Uterus (tissue), 4 donors: ENCODE measurements around the gene MAPT. TPM values are rescaled to one million over a fixed set of nuclear protein-coding genes. Genes with fewer than 3 reads are reported as not detected.

Source experiments
- DNase-seq, 2 donors: peaks; one replicate each; pipeline ENCODE4 v3.0.0-alpha.2; 2019 to 2020
- H3K27ac ChIP-seq, 2 donors: fragments of 200-600 bp; sonication (generic); 1 replicate in 1 of 2; 2 replicates in 1 of 2; pipeline ENCODE4 v1.5.1; 2016 to 2018
- H3K27me3 ChIP-seq, 2 donors: fragments of 200-600 bp; sonication (generic); one replicate each; pipeline ENCODE4 v1.5.1; 2018 to 2019; ENCODE audit warnings: control low read depth in 1 of 2
- H3K36me3 ChIP-seq, 2 donors: fragments of 200-600 bp; sonication (generic); one replicate each; pipeline ENCODE4 v1.5.1; 2019; ENCODE audit warnings: control low read depth in 1 of 2
- H3K4me1 ChIP-seq, 2 donors: fragments of 200-600 bp; sonication (generic); one replicate each; pipeline ENCODE4 v1.5.1; 2018 to 2019; ENCODE audit warnings: control low read depth in 1 of 2
- H3K4me3 ChIP-seq, 2 donors: fragments of 200-600 bp; sonication (generic); 1 replicate in 1 of 2; 2 replicates in 1 of 2; pipeline ENCODE4 v1.5.1; 2018 to 2019; ENCODE audit warnings: mild to moderate bottlenecking in 1 of 2
- H3K9me3 ChIP-seq, 2 donors: fragments of 200-600 bp; sonication (generic); one replicate each; pipeline ENCODE4 v1.5.1; 2019; ENCODE audit warnings: control low read depth in 1 of 2
- POLR2A ChIP-seq, 2 donors: fragments of 450-650 bp; IDR thresholded peaks; one replicate each; pipeline ENCODE4 v1.6.1; 2016; ENCODE audit warnings: antibody characterized with exemption in 2 of 2, mild to moderate bottlenecking in 1 of 2, moderate library complexity in 1 of 2
- intact Hi-C: fragments of 100-400 bp; cut with DNase I; formaldehyde crosslinking; loops from one replicate; pipeline ENCODE4 v1.15.1; 2023; ENCODE audit warnings: low total_unique reads
- total RNA-seq, 4 donors: library from RNA; depleted of rRNA in 3 of 4; stranded (reverse); fragments of >200 nt in 3 of 4; gene quantifications; one replicate each; pipeline versions ENCODE4 v1.1.0 to v1.2.4, GENCODE V29; 2014 to 2023
- TF ChIP-seq, protein P1 (sequence below), 4 experiments: fragments of 200-600 bp in 2 of 4; fragments of 450-650 bp in 2 of 4; sonication (generic) in 2 of 4; IDR thresholded peaks; one replicate each; pipeline ENCODE4 v1.5.1; 2016 to 2019; ENCODE audit warnings: antibody characterized with exemption in 4 of 4, mild to moderate bottlenecking in 2 of 4, moderate library complexity in 1 of 4
- donor health status: DM: yes; HTN: yes; CAD: no.

MAPT gene
- total RNA-seq, 4 donors from 2014 or later = 0.26 to 4.1 (median 1.5) TPM; not detected in 1

DNA sequence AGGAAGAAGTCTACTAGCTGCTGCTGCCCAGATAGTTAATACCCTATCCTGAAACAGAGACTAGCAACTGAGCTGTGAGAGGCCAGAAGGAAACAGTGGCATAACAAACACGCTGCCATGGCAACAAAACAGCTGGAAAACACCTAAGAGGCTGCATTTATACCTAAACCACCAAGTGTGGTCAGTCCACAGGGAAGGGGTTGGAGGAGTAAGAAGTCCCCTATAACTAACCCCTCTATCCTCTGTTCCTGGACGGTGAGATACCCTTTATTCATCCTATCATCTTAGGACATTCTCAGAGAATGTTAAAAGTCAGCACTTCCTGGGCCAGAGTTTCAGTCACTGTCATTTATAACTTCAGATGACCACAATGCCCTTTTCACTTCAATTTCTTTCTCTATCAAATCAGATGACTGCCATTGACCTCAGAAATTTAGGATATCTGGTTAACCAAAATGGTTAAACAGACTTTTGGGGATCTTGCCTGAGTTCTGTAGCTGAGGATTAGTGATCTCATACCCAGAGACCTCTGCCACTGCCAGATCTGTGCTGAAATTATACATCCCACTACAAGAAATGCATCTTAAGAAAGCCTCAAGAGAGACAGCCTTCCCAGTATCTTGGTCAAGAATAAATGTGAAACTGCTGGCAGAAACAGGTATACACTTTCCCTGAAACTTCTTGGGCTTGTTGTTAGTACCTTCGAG, 140.9 kb downstream of the MAPT start:
- Histone ChIP-seq H3K9me3 (no peaks in the 10 kb centered on the region), H3K27me3 (no peaks in the 10 kb centered on the region), H3K4me3 (no peak overlapping the region), H3K36me3 (no peaks in the 10 kb centered on the region), H3K4me1 (no peaks in the 10 kb centered on the region), H3K27ac (no peak overlapping the region)
- TF ChIP-seq POLR2A (IDR thresholded peaks at IDR 0.05) = no peak
- TF ChIP-seq, protein P1, sequence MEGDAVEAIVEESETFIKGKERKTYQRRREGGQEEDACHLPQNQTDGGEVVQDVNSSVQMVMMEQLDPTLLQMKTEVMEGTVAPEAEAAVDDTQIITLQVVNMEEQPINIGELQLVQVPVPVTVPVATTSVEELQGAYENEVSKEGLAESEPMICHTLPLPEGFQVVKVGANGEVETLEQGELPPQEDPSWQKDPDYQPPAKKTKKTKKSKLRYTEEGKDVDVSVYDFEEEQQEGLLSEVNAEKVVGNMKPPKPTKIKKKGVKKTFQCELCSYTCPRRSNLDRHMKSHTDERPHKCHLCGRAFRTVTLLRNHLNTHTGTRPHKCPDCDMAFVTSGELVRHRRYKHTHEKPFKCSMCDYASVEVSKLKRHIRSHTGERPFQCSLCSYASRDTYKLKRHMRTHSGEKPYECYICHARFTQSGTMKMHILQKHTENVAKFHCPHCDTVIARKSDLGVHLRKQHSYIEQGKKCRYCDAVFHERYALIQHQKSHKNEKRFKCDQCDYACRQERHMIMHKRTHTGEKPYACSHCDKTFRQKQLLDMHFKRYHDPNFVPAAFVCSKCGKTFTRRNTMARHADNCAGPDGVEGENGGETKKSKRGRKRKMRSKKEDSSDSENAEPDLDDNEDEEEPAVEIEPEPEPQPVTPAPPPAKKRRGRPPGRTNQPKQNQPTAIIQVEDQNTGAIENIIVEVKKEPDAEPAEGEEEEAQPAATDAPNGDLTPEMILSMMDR (IDR thresholded peaks at IDR 0.05) = no peak
- intact Hi-C loops = no loop called here
- DNase-seq = no peak

GRCh38 chr17:46036491-46036890, 142.1 kb downstream of the MAPT start:
- intact Hi-C loops = no loop called here
- no peaks in the 10 kb centered on the region for H3K27me3 ChIP-seq
- no peaks in the 10 kb centered on the region for H3K9me3 ChIP-seq
- DNase-seq = no peak
- TF ChIP-seq, protein P1 (IDR thresholded peaks at IDR 0.05) = no peak
- no peak for TF ChIP-seq POLR2A (IDR thresholded peaks at IDR 0.05)
- no peaks in the 10 kb centered on the region for H3K4me1 ChIP-seq
- H3K36me3 ChIP-seq = no peaks in the 10 kb centered on the region
- no peak overlapping the region for H3K4me3 ChIP-seq
- no peak overlapping the region for H3K27ac ChIP-seq

DNA sequence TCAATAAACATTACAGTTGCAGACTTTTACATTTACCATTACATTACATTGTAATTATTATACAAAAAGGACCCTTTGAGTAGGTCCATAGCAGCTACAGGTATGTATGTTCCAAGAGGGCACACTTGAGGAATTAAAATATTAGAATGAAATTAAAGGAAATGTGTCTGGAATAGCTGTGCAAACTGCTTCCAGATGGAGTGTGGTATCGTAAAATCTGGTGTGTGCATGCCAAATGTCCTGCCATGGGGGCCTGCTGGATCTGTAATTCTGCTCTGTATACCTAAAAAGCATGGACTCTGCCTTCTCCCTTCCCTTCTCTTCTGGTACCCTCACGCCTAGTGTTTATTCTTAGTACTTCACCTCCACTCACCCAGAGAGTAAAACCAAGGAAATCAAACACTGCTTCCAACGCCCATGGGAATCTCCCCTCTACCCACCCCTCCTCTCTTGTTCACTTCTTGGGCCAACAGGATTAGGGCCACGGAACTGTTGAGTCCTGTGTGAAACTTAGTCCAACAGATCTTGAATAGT, 143.4 kb downstream of the MAPT start:
- intact Hi-C loops = no loop called here
- no peak for DNase-seq
- Histone ChIP-seq H3K36me3 (no peaks in the 10 kb centered on the region), H3K4me1 (no peaks in the 10 kb centered on the region), H3K27me3 (no peaks in the 10 kb centered on the region), H3K27ac (no peak overlapping the region), H3K4me3 (no peak overlapping the region), H3K9me3 (no peaks in the 10 kb centered on the region)
- TF ChIP-seq POLR2A (IDR thresholded peaks at IDR 0.05) = no peak
- TF ChIP-seq, protein P1 (IDR thresholded peaks at IDR 0.05) = no peak

DNA sequence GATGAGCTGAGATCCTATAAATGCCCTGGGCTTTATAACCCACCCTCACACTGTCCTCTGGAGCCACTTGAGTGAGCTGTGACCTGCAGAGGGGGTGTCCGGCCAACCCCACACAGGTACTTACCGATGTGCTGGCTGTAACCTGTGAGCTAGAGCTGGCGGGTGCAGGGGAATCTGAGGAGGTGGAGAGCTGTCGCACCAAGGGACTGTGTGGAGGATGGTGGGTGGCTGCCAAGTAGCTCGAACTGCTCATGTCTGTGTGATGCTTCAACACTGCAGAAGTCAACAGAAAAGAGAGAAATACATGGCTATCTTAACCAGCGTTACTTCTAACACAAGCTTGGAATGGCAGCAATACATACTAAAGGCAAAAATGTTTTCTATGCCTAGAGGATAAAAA, 144.1 kb downstream of the MAPT start:
- no peaks in the 10 kb centered on the region for H3K4me1 ChIP-seq
- no peaks in the 10 kb centered on the region for H3K36me3 ChIP-seq
- no peaks in the 10 kb centered on the region for H3K27me3 ChIP-seq
- H3K9me3 ChIP-seq = no peaks in the 10 kb centered on the region
- no peak for TF ChIP-seq POLR2A (IDR thresholded peaks at IDR 0.05)
- TF ChIP-seq, protein P1 (IDR thresholded peaks at IDR 0.05) = no peak
- DNase-seq = no peak
- no peak overlapping the region for H3K4me3 ChIP-seq
- H3K27ac ChIP-seq = no peak overlapping the region
- intact Hi-C loops = no loop called here

DNA sequence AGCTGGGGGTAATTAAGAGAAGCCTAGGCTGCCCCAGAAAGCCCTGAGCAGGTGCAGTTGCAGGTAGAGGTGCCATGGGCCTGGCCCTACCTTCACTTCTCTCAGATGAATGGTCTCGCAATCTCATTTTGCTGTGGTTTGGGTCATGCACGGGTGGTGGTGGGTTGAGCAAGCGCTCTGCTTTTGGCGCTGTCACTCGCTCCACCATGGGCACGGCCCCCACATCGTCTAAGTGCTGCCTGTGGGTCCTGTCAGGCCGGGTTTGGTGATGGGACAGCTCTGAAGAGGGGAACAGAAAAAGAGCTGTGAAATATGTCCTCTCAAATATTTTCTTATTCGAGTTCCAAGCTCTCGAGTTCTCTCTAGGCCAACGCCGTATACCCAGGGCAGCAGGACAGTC, 144.6 kb downstream of the MAPT start:
- Histone ChIP-seq H3K27me3 (no peaks in the 10 kb centered on the region), H3K4me1 (no peaks in the 10 kb centered on the region), H3K27ac (no peak overlapping the region), H3K9me3 (no peaks in the 10 kb centered on the region), H3K4me3 (no peak overlapping the region), H3K36me3 (no peaks in the 10 kb centered on the region)
- no peak for TF ChIP-seq POLR2A (IDR thresholded peaks at IDR 0.05)
- TF ChIP-seq, protein P1 (IDR thresholded peaks at IDR 0.05) = no peak
- intact Hi-C loops = no loop called here
- no peak for DNase-seq
